Stimulated activated CD8-positive, alpha-beta memory T cell treated with anti-CD3 and anti-CD28 coated beads, Interleukin-15, amount 100 ng/mL, for 24 hours (primary cell): Measurements from ENCODE around the gene MAPK13.
"Not testable (repeated sequence)": the region's sequence is repeated elsewhere in the genome, so short reads cannot be mapped to it uniquely, and the experiment has no call there.

ENCODE experiments used
- DNase-seq: peaks from one replicate; pipeline ENCODE4 v3.0.0-alpha.2; 2020; ENCODE audit warnings: low read depth

MAPK13 gene

GRCh38 chr6:36128073-36128472, 2.2 kb upstream of the MAPK13 start:
- DNase-seq, result no peak

- DNase-seq, result no peak
These were observed 1.5 kb upstream of the MAPK13 start for GRCh38 chr6:36128793-36129192.

- DNase-seq, result not testable (repeated sequence)
These were observed 979 bp upstream of the MAPK13 start for GRCh38 chr6:36129334-36129733.

- no peak for DNase-seq
These were observed 576 bp downstream of the MAPK13 start for GRCh38 chr6:36130667-36131510.

- no peak for DNase-seq
These were observed 1.4 kb downstream of the MAPK13 start for GRCh38 chr6:36131511-36132245.

GRCh38 chr6:36132246-36132895, 2.1 kb downstream of the MAPK13 start:
- DNase-seq, result no peak

GRCh38 chr6:36133148-36133547, 2.8 kb downstream of the MAPK13 start:
- no peak for DNase-seq

- no peak for DNase-seq
These were observed 3.6 kb downstream of the MAPK13 start for GRCh38 chr6:36133912-36134311.

GRCh38 chr6:36135053-36135731, 4.9 kb downstream of the MAPK13 start:
- DNase-seq, result no peak

- no peak for DNase-seq
These were observed 5.7 kb downstream of the MAPK13 start for GRCh38 chr6:36136034-36136433.

- DNase-seq, result no peak
These were observed 6.2 kb downstream of the MAPK13 start for GRCh38 chr6:36136551-36136950.

- DNase-seq, result no peak
These were observed 8.4 kb downstream of the MAPK13 start for GRCh38 chr6:36138667-36139066.

- no peak for DNase-seq
These were observed 9.1 kb downstream of the MAPK13 start for GRCh38 chr6:36139431-36139830.

- DNase-seq, result no peak
These were observed 9.8 kb downstream of the MAPK13 start for GRCh38 chr6:36139991-36140710.

- DNase-seq, result no peak
These were observed 10.8 kb downstream of the MAPK13 start for GRCh38 chr6:36141091-36141490.

- no peak for DNase-seq
These were observed 11.6 kb downstream of the MAPK13 start for GRCh38 chr6:36141961-36142360.

GRCh38 chr6:36142971-36143838, 12.9 kb downstream of the MAPK13 start:
- DNase-seq, result no peak

- DNase-seq, result no peak
These were observed 15.2 kb downstream of the MAPK13 start for GRCh38 chr6:36145495-36145894.

GRCh38 chr6:36147294-36147693, 17.0 kb downstream of the MAPK13 start:
- no peak for DNase-seq

GRCh38 chr6:36149476-36149875, 19.2 kb downstream of the MAPK13 start:
- DNase-seq, result no peak

- DNase-seq, result no peak
These were observed 20.0 kb downstream of the MAPK13 start for GRCh38 chr6:36150283-36150682.
